ENCODE results near the gene C10orf143.

Gene C10orf143

DNA sequence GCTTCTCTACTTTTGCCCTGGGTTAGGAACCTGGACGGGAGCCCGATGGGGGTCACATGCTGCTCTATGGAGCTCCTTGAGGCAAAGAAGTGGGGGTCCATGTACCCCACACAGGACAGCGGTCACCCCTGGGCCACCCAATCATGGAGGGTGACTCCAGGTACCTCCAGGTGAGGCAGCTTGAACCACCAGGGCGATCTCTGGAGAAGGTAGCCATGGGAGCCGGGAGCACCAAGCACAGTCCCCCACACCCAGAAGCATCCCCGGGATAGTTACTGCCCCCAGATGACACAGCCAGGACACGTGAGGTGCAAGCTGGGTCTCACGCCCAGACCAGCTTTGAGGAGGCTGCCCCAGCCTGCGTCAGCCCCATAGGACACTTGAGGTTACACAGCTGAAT, 58.4 kb downstream of the C10orf143 start:
- DNase-seq (ENCODE audit: low read depth), result no peak

DNA sequence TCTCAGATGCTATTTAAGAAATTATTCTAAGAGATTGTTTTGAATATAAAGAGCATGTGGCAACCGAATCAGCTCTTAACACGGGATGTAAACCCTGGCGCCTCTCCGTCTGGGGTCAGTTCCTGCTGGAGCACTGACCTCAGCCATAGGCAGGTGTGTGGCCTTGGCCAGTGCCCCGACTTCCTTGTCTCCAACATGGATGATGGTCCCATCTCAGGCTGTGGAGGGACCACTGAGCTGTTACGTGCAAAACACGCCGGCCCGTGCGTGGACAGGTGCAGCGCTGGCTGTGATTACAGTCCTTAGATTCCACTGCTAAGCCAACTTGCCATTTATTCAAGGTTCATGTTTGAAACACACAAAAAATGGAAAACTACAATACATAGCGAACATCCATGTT, 59.9 kb downstream of the C10orf143 start:
- DNase-seq (ENCODE audit: low read depth), result no peak

DNA sequence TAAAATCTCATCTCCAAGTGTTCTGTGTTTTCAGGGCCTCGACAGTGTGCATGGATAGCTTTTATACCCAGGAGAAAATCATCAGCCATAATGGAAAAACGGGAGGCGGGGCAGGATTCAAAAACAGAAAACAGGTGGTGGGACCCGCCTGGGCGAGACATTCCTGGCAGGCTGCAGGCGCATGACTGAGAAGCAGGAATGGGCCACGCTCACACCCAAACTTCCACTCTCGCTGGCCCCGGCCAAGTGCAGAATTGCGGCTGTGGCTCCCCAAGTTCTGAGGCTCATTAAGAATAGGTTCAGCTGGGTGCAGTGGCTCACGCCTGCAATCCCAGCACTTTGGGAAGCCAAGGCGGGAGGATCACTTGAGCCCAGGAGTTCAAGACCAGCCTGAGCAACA, 60.6 kb downstream of the C10orf143 start:
- no peak for DNase-seq (ENCODE audit: low read depth)

DNA sequence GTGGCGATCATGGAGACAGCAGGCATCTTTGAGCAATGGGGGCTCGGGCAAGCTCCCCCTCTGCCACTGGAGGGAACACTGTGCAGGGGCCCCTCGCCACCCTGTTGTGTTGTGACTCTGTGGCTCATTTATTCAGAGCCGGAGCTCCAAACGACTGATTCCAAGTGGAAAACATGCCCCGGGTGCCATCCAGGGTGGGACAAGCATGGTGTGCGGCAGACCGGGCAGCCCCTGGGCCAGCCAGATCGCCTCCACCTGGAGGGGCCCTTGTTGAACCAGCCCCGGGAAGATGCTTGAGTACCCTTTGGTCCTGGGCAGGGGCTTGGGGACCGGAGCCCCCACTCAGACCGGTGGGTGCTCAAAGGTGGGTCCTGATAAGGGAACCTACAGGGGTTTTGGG, 61.4 kb downstream of the C10orf143 start:
- DNase-seq (ENCODE audit: low read depth), result no peak

DNA sequence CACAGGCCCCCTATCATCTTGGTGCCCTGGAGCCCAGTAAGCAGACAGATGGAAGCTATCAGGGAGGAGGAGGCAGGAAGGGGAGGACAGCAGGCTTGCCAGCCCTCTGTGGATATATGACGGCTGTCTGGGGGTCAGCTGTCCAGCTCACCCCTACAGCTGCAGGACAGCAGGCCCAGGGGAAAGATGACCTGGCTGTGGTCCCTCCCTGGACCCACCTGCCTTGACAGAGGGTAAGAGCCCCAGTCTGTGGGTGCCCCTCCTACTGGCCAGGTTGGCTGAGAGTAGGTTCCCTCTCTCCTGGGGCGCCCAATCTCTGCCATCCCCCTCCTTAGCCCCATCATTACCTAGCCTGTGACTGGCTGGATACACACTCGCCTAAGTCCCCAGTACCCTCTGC, 62.5 kb downstream of the C10orf143 start:
- no peak for DNase-seq (ENCODE audit: low read depth)

DNA sequence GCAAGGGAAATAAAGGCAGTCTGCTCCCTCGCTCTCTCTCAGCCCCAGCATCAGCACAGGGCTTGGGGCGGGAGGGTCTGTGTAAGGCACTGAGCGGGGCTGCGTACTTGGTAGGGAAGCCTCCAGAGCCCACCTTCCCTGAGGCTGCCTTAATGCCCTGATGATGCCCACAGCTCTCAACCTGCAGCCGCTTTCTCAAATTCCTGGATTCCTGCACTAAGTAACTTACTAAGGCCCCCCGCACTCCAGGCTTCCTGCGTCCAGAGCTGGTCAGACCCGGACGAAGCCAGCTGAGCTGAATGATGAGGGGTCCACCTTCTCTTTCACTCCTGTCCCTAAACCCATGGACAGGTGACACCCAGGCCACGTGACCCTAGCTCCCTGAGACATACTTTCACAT, 63.3 kb downstream of the C10orf143 start:
- no peak for DNase-seq (ENCODE audit: low read depth)

DNA sequence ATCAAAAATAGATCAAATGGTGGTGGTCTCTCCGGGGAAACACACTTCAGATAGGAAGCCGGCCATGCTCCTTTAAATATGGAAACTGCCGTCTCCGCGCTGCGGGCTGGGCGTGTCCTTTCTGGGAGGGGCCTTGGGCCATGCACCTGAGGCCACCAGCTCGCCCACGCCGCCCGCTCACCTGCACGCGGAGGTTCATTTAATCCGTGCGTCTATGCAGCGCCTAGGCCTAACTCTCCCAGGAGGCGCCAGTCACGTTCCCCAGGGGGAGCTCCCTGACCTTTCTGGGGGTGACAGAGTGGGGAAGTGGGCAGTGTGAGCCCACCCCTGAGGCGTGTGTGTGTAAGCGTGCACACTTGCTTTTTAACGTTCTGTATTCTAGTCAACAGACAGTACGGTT, 64.0 kb downstream of the C10orf143 start:
- no peak for DNase-seq (ENCODE audit: low read depth)

DNA sequence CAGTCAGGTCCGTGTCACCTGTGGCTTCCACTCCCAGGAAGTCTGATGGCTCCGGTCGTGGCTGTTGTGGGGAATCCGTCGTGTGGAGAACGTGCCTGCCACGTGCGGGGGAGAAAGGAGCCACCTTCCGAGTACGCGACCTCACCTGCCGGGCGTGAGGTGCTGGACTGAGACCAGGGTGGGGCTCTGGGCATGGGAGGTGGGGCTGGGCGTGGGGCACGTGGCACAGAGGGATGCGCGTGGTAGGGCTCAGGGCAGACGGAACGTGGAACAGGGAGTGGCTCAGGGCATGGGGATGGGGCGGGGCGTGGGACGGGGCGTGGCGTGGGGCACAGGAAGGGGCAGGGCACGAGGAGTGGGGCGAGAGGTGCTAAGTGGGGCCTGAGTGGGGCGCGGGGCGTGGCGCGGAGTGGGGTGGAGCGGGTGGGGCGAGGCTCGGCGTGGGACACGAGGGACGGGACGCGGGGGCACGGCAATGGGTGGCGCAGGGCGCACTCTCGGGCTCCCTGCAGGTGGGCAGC, 64.8 kb downstream of the C10orf143 start:
- no peak for DNase-seq (ENCODE audit: low read depth)

DNA sequence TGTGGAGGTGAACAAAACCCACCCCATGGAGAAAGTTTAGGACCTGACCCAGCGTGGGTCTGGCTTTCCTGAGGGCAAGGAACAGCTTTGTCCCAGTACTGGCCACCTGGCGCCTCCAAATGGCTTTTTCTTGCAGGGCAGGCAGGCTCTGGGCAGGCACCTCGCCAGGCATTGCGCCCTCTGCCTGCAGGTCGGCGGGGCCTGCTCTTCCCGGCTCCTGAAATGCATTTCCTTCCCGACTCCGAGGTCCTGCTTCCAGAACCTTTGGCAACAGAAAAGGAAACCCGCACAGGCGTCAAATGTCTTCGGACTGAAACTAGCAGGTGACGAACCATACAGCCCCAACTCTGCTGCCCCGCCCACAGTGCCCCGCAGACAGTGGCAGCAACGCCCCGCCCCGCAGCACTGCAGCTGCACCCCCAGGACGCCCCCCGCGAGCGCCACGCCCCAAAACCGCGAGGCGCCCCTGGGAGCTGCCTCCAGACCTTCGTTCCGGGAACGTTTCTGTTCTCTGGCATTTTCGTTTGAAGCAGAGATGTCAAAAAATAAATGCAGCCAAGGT, 65.5 kb downstream of the C10orf143 start:
- DNase-seq (ENCODE audit: low read depth), result no peak

DNA sequence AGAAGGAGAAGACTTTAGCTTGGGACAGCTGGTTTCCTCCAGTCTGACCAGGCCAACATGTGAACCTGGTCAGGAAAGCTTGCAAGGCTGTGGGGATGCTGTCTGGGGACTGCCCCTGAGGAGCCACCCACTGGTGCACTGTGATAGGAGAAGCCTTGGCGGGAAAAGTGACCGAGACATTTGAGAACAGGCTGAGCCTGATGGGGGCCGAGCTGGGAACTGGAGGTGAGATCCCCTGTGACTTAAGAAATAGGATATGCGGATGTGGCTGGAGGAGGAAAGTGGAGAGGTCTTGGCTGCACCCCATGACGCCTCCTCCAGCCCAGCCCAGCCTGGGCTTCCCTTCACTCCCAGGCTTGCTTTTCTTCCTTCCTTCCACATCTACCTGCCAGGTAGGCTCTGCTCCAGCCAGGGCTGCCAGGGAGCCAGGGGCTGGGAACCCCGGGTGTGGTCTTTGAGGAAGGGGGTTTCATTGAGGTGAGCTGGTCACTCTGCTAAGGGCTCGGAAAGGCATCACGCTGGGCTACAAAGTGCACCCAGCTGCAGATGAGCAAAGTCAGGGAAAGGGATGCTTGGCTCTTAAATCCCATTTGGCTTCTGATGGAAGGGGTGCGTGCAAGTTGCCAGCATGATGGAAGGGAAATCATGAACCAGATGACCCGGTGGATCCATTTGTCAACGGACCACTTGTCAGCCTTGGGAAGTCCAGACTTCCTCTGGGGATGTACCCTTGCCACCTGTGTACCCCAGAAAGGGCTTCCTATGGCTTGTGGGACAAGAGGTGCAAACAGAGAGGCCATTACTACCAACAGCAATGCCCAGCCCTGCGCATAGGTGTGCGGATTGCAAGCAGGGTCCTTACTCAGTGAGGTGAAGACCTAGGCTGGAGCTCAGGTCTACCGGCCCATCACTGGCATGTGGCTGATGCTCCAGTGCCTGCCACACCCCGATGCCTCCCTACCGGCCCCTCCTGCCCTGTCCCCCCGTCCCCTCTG, 66.3 kb downstream of the C10orf143 start:
- DNase-seq (ENCODE audit: low read depth), result no peak

DNA sequence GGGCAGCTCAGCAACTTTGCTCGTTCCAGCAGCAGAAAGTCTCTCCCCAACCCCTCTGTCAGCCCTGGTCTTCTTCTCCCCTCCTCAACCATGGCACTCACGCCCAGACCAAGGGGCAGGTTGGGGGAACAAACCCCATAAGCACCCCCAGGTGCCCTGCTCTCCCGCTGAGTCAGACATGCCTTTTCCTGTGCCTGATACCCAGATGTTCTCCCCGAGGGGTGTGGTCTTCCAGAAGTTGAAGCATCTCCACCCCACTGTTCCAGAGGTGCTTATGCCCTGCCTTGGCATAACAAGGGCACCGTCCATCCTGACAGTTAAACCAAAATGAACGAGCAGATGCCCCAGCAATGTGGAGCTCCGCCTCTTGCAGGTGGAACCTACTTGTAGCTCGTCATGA, 67.1 kb downstream of the C10orf143 start:
- DNase-seq (ENCODE audit: low read depth), result no peak

DNA sequence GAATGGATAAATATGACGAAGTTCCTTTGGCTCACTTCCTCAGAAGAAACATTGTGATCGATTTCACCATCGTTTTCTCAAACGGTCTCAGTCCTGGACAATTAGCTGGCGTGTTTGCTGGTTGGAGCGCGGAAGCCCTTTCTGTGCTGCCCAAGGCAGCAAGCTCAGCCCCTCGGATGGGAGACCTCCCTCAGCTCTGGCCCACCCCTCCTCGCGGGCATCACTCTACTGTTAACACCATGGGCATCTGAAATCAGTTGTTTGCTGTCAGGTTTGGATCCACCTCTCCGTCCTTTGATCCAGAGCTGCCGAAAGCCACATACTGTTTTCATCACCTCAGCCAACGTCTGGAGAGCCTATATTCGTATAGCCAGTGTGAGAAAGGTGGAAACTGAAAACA, 68.2 kb downstream of the C10orf143 start:
- no peak for DNase-seq (ENCODE audit: low read depth)

DNA sequence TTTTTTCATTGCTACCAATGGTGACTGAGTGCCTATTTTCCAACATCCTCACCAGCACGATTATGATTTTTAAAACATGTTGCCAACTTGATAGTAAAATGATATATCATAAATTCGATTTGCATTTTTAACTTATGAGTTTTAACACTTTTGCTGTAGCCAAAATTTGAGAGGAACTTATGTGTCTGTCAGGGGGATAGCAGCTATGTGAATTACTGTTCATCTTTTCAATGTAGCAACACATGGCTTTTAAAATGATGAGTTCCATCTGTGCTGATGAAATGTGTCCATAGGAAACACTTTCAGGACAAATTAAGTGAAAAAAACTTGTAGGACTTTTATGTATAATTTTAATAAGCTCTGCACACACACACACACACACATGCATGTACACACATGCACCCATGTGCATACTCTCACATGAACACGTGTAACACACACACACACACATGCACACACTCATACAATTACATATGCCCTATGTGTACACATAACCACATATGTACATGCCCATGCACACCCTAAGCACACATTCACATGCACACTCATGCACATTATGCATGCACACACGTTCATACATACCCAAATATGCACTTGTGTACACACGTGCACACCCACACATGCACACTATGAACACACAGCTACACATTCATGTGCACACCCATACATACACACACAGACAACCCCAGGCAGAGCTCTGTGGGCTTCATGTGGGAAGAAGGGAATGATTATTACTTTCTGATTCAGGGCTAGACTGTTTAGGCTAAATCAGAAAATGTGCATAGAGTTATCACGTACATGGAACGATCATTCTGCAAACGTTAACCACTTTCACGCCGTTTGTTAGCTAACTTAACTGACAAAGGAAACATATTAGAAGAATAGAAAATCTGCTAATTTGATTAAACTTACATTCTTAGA, 68.9 kb downstream of the C10orf143 start:
- no peak for DNase-seq (ENCODE audit: low read depth)

DNA sequence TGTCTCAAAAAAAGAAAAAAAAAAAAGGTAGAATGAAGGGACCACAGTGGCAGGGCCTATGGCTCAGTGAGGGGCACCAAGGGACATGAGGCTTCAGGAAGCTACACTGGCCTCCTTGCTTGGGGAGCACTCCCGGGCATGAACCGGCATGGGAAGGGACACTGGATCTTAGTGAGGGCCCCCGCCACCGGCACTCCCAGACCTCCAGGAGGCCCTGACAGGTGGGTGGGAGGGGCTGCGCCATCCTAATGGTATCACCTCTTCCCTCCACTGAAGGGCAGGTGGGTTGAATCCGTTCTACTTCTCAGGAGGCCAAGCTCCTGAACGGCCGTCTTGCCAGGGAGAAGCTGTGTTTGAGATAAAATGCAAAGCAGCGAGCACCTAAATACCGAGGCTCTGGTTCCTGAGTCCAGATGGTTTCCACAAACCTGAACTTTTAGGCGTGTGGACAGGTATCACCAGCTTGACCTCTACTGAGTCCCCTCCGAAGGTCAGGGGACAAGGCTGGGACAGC, 69.8 kb downstream of the C10orf143 start:
- no peak for DNase-seq (ENCODE audit: low read depth)

DNA sequence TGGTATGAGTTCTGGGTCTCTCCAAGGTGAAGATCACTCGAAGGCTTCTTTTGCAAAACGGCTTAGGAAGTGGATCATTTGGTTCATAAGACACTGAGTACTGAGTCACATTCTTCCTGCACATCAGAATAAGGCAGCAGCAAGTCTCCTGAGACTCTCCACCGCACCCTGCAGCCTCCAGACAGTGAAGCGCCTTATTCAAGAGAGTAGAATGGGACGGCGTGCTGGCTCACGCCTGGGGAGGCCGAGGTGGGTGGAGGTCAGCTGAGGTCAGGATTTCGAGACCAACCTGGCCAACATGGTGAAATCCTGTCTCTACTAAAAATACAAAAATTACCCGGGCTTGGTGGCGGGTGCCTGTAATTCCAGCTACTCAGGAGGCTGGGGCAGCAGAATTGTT, 70.3 kb downstream of the C10orf143 start:
- no peak for DNase-seq (ENCODE audit: low read depth)

DNA sequence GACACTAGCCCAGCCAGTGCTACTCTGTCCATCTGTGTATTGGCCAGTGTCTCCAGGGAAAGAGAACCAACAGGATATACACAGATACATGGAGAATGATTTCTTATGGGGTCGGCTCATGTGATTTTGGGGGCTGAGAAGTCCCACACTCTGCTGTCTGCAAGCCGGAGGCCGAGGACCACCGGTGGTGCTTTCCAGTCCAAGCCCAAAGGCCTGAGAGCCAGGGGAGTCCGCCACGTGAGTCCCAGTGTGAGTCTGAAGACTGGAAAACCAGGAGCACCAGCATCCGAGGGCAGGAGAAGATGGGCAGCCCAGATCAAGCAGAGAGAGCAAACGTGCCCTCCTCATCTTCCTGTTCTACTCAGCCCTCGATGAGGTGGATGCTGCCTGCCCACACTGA, 71.5 kb downstream of the C10orf143 start:
- no peak for DNase-seq (ENCODE audit: low read depth)

DNA sequence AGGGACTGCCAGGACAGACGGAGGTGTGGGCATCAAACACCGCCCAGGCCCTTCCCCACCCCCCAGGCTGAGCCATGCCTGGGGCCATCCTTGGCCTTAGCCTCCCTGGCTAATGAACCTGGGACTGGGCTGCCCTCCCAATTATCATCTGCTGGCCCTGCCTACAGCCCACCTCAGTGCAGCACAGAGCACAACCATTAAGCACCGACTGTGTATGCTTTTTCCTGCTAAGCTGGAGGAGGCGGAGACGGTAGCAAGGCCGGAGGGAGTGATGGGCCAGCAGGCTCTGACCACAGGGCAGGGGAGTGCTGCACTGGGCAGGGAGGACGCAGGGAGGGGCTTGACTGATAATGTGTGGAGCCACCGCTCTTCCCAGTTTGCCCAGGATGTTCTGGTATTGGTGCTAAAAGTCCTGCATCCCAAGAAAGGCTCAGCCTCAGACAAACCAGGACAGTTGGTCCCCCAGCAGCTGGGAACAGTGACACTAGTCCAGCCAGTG, 72.0 kb downstream of the C10orf143 start:
- no peak for DNase-seq (ENCODE audit: low read depth)

DNA sequence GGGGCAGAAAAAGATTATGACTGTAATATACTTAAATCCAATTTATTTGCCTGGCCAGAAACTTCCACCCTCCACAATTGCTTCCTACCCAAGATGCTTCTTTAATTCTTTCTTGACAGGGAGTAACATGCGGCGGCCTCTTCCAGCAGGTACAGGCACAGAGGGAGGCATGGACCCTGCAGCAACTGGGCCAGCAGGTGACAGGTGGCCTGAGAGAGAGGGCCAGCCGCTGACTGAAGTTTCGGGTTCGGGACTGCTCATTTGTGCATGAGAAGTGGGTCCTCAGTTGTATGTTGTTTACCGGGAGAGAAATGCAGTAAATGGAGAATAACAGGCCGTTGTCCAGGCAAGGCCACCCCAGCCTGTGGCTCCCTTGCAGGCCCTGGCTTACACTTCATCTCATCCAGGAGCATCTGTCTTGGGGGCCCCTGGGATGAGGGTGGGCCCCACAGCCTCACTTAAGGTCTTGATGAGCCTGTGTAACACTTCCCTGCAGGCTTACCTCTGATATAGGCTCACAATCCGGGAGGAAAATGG, 72.5 kb downstream of the C10orf143 start:
- no peak for DNase-seq (ENCODE audit: low read depth)

DNA sequence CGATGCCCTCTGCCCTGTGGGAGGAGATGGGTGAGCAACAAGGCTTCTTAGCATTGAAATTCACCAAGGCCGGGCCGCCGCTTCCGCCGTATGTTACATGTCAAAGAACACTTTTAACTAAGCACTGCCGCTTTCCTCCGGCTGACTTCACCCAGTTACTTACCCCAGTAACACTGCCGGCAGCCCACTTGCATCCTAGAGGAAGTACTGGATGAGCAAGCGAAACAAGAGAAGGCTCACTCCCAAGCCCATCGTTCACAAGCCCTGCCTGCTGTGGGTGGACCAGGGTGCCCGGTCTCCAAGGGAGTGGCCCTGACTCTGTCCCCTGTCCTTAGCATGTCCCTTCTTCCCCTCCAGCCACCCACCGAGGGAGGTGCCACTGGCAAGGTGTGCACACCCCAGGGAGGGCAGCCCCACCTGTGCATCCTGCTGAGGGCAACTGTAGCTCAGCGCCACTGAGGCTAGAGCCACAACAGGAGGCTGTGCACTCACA, 73.4 kb downstream of the C10orf143 start:
- DNase-seq (ENCODE audit: low read depth), result no peak

DNA sequence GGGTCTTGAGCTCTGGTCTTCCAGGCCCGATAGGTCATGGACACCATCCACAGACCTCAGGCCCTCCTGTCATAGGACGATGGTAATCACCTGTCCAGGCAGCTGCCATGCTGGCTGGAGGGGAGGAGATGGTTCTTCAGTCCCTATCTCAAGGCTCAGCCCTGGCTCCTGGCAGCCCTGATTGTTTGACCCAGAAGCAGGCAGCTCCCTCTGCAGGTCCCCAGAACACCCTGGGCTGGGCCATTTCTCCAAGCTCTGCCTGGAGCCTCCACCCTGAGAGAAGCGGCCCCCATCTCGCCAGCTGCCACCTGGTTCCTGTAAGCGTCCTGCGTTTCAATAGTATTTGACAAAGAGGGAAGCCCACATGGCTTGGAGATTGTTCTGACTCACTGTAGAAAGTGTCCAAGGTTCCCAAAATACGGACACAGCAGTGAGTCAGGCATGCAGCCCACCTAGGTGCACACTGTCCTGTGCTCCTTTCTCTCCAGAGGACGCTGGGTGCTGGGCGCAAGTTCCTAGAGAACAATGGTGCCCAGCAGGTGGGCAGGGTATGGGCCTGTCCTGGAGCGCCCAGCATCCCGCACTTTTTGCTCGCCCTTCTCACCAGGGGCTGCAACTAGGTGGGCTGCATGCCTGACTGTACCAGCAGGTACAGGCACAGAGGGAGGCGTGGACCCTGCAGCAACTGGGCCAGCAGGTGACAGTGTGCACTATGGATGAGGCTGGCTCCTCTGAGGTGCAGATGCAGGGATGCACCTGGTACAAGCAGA, 74.1 kb downstream of the C10orf143 start:
- no peak for DNase-seq (ENCODE audit: low read depth)

DNA sequence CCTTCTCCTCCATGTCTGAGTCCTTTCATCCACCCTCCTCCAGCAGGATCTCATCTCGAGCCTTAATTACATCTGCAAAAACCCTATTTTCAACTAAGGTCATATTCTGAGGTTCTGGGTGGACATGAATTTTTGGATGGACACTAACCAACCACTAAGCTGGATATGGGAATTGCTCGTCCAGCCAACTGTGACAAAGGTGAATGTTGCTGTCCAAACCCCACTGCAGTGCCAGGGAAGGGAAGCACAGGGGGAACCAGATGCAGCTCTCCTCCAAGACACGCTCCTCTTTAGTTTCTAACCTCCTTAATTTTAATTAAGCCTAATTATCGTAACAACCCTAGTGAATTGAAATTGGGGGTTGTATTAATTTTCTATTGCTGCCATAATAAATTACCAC, 81.4 kb downstream of the C10orf143 start:
- DNase-seq (ENCODE audit: low read depth), result no peak

Data from non-pigmented ciliary epithelial cell (primary cell).